Measurements from ENCODE around the gene LSM4.

The LSM4 gene

DNA sequence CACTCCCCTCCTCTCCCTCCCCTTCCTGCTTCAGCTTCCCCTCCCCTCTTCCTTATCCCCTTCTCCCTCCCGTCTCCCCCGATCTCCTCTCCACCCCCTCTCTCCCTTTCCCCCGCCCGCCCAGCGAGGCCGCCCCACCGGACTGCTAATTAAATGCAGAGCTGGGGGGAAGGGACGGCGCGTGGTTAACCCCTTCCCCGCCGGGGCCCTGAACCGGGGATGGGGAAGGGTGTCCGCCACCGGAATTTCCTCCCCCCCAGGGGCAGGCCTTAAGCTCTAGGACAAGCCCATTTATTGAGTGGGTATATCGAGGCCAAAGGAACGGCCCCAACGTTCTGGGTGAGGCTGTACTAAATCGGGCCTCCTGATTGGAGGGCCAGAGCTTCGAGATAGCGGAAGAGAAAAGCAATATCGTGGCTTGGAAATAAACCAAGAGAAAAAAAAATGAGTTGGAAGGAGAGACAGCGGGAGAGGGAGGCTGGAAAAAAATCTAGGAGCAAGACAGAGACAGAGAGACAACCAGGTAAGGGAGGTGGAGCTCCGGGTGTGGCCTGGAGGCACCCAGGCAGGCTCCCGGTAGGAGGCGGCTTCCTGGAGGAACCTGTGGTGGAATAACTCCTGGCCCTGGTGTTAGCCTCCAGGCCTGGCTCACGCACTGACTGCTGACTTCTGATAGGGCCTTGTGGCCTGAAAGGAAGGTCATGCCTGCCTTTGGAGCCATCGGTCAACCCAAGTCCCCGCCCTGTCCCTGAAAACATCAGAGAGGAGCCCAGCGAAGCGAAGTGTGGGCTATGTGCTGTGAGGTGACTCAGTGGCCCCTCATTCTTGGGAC is 29.9 kb downstream of the LSM4 start (continued):
- TF ChIP-seq, protein P1, sequence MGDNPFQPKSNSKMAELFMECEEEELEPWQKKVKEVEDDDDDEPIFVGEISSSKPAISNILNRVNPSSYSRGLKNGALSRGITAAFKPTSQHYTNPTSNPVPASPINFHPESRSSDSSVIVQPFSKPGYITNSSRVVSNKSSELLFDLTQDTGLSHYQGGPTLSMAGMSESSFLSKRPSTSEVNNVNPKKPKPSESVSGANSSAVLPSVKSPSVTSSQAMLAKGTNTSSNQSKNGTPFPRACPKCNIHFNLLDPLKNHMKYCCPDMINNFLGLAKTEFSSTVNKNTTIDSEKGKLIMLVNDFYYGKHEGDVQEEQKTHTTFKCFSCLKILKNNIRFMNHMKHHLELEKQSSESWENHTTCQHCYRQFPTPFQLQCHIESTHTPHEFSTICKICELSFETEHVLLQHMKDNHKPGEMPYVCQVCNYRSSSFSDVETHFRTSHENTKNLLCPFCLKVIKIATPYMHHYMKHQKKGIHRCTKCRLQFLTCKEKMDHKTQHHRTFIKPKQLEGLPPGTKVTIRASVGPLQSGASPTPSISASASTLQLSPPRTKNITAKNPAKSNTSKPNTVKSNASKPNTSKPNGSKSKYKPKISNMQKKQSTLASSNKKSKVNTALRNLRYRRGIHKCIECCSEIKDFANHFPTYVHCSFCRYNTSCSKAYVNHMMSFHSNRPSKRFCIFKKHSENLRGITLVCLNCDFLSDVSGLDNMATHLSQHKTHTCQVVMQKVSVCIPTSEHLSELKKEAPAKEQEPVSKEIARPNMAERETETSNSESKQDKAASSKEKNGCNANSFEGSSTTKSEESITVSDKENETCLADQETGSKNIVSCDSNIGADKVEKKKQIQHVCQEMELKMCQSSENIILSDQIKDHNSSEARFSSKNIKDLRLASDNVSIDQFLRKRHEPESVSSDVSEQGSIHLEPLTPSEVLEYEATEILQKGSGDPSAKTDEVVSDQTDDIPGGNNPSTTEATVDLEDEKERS (tag by site-specific recombination; IDR thresholded peaks at IDR 0.05), result 0 out of 2 replicates have a peak, but pooled peaks have one; percentile 11
- peak; percentile 26; the same call in 1 of the 2 replicates for TF ChIP-seq ZEB2 (tag by site-specific recombination; IDR thresholded peaks at IDR 0.05)
- TF ChIP-seq GFI1B (tag by site-specific recombination; IDR thresholded peaks at IDR 0.05), result no peak
- TF ChIP-seq, protein P2, sequence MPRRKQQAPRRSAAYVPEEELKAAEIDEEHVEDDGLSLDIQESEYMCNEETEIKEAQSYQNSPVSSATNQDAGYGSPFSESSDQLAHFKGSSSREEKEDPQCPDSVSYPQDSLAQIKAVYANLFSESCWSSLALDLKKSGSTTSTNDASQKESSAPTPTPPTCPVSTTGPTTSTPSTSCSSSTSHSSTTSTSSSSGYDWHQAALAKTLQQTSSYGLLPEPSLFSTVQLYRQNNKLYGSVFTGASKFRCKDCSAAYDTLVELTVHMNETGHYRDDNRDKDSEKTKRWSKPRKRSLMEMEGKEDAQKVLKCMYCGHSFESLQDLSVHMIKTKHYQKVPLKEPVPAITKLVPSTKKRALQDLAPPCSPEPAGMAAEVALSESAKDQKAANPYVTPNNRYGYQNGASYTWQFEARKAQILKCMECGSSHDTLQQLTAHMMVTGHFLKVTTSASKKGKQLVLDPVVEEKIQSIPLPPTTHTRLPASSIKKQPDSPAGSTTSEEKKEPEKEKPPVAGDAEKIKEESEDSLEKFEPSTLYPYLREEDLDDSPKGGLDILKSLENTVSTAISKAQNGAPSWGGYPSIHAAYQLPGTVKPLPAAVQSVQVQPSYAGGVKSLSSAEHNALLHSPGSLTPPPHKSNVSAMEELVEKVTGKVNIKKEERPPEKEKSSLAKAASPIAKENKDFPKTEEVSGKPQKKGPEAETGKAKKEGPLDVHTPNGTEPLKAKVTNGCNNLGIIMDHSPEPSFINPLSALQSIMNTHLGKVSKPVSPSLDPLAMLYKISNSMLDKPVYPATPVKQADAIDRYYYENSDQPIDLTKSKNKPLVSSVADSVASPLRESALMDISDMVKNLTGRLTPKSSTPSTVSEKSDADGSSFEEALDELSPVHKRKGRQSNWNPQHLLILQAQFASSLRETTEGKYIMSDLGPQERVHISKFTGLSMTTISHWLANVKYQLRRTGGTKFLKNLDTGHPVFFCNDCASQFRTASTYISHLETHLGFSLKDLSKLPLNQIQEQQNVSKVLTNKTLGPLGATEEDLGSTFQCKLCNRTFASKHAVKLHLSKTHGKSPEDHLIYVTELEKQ (tag by site-specific recombination; IDR thresholded peaks at IDR 0.05; ENCODE audit: borderline replicate concordance), result no peak
- TF ChIP-seq, protein P3, sequence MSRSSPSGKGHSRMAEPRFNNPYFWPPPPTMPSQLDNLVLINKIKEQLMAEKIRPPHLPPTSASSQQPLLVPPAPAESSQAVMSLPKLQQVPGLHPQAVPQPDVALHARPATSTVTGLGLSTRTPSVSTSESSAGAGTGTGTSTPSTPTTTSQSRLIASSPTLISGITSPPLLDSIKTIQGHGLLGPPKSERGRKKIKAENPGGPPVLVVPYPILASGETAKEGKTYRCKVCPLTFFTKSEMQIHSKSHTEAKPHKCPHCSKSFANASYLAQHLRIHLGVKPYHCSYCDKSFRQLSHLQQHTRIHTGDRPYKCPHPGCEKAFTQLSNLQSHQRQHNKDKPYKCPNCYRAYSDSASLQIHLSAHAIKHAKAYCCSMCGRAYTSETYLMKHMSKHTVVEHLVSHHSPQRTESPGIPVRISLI (tag by site-specific recombination; IDR thresholded peaks at IDR 0.05), result no peak
- TF ChIP-seq, protein P4, sequence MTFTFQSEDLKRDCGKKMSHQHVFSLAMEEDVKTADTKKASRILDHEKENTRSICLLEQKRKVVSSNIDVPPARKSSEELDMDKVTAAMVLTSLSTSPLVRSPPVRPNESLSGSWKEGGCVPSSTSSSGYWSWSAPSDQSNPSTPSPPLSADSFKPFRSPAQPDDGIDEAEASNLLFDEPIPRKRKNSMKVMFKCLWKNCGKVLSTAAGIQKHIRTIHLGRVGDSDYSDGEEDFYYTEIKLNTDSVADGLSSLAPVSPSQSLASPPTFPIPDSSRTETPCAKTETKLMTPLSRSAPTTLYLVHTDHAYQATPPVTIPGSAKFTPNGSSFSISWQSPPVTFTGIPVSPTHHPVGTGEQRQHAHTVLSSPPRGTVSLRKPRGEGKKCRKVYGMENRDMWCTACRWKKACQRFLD (tag by site-specific recombination; IDR thresholded peaks at IDR 0.05), result no peak
- no peak for TF ChIP-seq ZNF24 (tag by site-specific recombination; IDR thresholded peaks at IDR 0.05)
- TF ChIP-seq ZNF544 (tag by site-specific recombination; IDR thresholded peaks at IDR 0.05), result no peak
- no peak for TF ChIP-seq ZNF624 (tag by site-specific recombination; IDR thresholded peaks at IDR 0.05)
- TF ChIP-seq ZBTB17 (tag by site-specific recombination; IDR thresholded peaks at IDR 0.05), result peak; percentile 63
- TF ChIP-seq ZIC2 (tag by site-specific recombination; IDR thresholded peaks at IDR 0.05), result peak; percentile 67
- TF ChIP-seq, protein P5, sequence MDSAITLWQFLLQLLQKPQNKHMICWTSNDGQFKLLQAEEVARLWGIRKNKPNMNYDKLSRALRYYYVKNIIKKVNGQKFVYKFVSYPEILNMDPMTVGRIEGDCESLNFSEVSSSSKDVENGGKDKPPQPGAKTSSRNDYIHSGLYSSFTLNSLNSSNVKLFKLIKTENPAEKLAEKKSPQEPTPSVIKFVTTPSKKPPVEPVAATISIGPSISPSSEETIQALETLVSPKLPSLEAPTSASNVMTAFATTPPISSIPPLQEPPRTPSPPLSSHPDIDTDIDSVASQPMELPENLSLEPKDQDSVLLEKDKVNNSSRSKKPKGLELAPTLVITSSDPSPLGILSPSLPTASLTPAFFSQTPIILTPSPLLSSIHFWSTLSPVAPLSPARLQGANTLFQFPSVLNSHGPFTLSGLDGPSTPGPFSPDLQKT (IDR thresholded peaks at IDR 0.05; ENCODE audit: borderline replicate concordance, low read depth, low read length), result no peak
- TF ChIP-seq ZNF768 (tag by site-specific recombination; IDR thresholded peaks at IDR 0.05), result no peak
- peak; percentile 68 for TF ChIP-seq SP2 (tag by site-specific recombination; IDR thresholded peaks at IDR 0.05)
- peak; percentile 37; the same call in 1 of the 2 replicates for TF ChIP-seq ZNF335 (tag by site-specific recombination; conservative IDR thresholded peaks at IDR 0.05)
- TF ChIP-seq GLIS1 (tag by site-specific recombination; IDR thresholded peaks at IDR 0.05), result peak; percentile 71
- TF ChIP-seq ZXDB (tag by site-specific recombination; IDR thresholded peaks at IDR 0.05), result 0 out of 2 replicates have a peak, but pooled peaks have one; percentile 36
- TF ChIP-seq, protein P6, sequence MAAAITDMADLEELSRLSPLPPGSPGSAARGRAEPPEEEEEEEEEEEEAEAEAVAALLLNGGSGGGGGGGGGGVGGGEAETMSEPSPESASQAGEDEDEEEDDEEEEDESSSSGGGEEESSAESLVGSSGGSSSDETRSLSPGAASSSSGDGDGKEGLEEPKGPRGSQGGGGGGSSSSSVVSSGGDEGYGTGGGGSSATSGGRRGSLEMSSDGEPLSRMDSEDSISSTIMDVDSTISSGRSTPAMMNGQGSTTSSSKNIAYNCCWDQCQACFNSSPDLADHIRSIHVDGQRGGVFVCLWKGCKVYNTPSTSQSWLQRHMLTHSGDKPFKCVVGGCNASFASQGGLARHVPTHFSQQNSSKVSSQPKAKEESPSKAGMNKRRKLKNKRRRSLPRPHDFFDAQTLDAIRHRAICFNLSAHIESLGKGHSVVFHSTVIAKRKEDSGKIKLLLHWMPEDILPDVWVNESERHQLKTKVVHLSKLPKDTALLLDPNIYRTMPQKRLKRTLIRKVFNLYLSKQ (tag by site-specific recombination; IDR thresholded peaks at IDR 0.05; ENCODE audit: borderline replicate concordance), result no peak
- TF ChIP-seq ZNF169 (tag by site-specific recombination; IDR thresholded peaks at IDR 0.05), result no peak
- no peak for TF ChIP-seq ZNF548 (tag by site-specific recombination; IDR thresholded peaks at IDR 0.05)
- TF ChIP-seq, protein P7, sequence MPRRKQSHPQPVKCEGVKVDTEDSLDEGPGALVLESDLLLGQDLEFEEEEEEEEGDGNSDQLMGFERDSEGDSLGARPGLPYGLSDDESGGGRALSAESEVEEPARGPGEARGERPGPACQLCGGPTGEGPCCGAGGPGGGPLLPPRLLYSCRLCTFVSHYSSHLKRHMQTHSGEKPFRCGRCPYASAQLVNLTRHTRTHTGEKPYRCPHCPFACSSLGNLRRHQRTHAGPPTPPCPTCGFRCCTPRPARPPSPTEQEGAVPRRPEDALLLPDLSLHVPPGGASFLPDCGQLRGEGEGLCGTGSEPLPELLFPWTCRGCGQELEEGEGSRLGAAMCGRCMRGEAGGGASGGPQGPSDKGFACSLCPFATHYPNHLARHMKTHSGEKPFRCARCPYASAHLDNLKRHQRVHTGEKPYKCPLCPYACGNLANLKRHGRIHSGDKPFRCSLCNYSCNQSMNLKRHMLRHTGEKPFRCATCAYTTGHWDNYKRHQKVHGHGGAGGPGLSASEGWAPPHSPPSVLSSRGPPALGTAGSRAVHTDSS (tag by site-specific recombination; IDR thresholded peaks at IDR 0.05), result no peak
- no peak for TF ChIP-seq ZNF747 (tag by site-specific recombination; IDR thresholded peaks at IDR 0.05)
- no peak for TF ChIP-seq ZNF785 (tag by site-specific recombination; IDR thresholded peaks at IDR 0.05)
- TF ChIP-seq, protein P8, sequence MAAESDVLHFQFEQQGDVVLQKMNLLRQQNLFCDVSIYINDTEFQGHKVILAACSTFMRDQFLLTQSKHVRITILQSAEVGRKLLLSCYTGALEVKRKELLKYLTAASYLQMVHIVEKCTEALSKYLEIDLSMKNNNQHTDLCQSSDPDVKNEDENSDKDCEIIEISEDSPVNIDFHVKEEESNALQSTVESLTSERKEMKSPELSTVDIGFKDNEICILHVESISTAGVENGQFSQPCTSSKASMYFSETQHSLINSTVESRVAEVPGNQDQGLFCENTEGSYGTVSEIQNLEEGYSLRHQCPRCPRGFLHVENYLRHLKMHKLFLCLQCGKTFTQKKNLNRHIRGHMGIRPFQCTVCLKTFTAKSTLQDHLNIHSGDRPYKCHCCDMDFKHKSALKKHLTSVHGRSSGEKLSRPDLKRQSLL (tag by site-specific recombination; IDR thresholded peaks at IDR 0.05), result no peak
- no peak for TF ChIP-seq ZBTB21 (tag by site-specific recombination; IDR thresholded peaks at IDR 0.05)
